Globus pallidus (tissue), 1 donor: ENCODE results near the gene WDR87.
"Not testable (repeated sequence)": the region's sequence is repeated elsewhere in the genome, so short reads cannot be mapped to it uniquely, and the experiment has no call there.

Experiments used
- DNase-seq: peaks from one replicate; pipeline ENCODE4 v3.0.0-alpha.2; 2015; ENCODE audit warnings: low spot score

WDR87 gene

GRCh38 chr19:37877147-37877546 lies 29.2 kb downstream of the WDR87 start:
- DNase-seq: no peak

- no peak for DNase-seq
Measured at GRCh38 chr19:37876032-37876431, 30.4 kb downstream of the WDR87 start.

GRCh38 chr19:37874784-37875183 lies 31.6 kb downstream of the WDR87 start:
- no peak for DNase-seq

DNA sequence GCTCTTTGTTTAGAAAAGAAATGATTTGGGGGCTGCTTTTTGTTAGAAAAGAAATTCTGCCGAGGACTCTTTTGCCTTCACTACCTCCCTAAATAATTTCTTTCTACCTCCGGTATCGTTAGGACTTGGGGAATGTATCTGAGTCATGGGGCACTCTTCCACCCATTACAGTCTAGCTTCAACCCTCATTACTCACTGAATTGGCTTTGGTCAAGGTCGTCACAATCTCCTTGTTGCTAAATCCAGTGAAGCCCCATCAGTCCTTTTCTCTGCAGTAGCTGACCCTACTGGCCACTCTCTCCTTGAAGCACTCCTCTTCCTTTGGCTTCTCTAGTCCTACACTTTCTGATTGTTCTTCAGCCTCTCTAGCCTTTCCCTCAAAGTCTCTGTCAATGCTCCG lies 34.0 kb downstream of the WDR87 start:
- no peak for DNase-seq

DNA sequence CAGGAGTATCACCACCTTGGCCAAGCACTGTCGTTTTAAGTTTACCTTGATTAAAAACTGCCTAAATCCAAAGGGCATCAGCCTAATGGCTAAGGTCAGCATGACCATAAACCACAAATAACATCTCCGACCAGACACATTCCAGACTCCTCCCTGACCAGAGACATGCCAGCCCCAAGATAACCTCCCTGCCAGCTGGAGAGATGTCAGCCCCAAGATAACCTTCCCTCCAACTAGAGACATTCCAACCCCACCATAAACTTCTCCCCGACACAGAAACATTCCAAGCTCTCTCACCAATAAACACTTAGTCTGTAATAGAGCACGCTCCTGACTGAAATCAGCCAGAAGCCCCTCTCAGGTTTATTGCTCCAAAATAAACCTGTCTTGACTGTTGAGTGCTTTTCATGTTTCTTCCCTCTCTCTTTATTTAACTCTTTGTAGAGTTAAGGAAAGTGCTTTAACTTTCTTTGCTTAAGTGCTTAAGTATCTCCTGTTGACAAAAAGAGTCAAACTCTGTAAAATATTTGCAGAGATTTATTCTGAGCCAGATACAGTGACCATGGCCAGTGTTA lies 36.5 kb downstream of the WDR87 start:
- no peak for DNase-seq

DNA sequence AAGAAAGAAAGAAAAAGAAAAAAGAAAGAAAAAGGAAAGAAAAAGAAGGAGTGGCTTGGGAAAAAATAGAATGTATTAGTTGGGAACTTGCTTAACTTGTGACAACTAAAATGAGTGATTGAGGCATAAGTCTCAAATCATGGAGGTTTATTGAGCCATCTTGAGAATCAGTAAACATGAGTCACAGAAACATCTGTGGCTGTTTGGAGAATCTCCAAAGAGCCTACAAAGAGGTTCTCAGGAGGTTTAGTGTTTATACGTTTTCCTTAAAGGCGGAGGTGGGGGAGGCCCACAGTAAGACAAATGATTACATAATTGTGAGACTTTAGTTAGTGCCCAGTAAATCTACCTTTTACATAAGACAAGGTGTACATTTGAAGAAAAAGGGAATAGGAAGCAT lies 38.6 kb downstream of the WDR87 start:
- no peak for DNase-seq

DNA sequence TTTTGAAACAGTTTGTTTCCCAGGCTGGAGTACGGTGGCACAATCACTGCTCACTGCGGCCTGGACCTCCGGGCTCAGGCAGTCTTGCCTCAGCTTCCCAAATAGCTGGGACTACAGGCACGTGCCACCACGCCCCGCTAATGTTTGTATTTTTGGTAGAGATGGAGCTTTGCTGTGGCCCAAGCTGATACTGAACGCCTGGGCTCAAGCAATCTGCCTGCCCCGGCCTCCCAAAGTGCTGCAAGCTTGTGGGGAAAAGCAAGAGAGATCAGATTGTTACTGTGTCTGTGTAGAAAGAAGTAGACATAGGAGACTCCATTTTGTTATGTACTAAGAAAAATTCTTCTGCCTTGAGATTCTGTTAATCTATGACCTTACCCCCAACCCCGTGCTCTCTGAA lies 40.5 kb downstream of the WDR87 start:
- DNase-seq: not testable (repeated sequence)

DNA sequence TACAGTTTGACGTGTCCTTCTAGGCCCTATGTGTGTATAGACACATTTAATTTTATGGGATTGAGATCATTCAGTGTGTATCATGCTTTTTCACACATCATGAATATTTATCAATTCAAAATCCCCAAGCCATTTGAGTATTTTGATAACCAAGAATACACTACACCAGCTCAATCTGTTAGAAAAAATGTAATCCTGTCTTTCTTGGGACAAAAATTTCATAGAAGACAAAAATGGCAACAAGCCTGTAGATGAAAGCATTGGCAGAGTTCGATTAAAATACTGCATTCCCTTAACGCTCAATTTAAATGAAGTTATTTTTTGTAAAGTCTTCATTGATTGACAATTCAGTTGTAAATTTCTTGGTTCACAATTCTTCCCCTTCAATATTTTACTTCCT lies 41.9 kb downstream of the WDR87 start:
- DNase-seq: no peak

GRCh38 chr19:37855098-37855497 lies 51.3 kb downstream of the WDR87 start:
- DNase-seq: peak; percentile 14

- DNase-seq: no peak
Measured at GRCh38 chr19:37845932-37846331, 60.5 kb downstream of the WDR87 start.
